Stimulated activated naive CD4-positive, alpha-beta T cell (primary cell): ENCODE measurements around the gene CORO2A.
"Not testable (repeated sequence)": the region's sequence is repeated elsewhere in the genome, so short reads cannot be mapped to it uniquely, and the experiment has no call there.

Experiments
- DNase-seq, 6 experiments: peaks; one replicate each; lab custom pipeline; 2025; lab: John Stamatoyannopoulos, UW

Gene CORO2A

GRCh38 chr9:98191671-98192502 is 550 bp downstream of the CORO2A start:
- DNase-seq, result peak; percentile 9 to 38 (median 26)

GRCh38 chr9:98191181-98191608 is 1.2 kb downstream of the CORO2A start:
- DNase-seq, result no peak

- DNase-seq, result no peak
Observed at GRCh38 chr9:98190757-98191105, 1.7 kb downstream of the CORO2A start.

GRCh38 chr9:98189412-98189811 is 3.0 kb downstream of the CORO2A start:
- no peak for DNase-seq

GRCh38 chr9:98187926-98188325 is 4.5 kb downstream of the CORO2A start:
- DNase-seq, result no peak

- DNase-seq, result no peak
Observed at GRCh38 chr9:98186236-98186635, 6.2 kb downstream of the CORO2A start.

- no peak for DNase-seq
Observed at GRCh38 chr9:98185611-98186171, 6.7 kb downstream of the CORO2A start.

- no peak for DNase-seq
Observed at GRCh38 chr9:98185021-98185567, 7.3 kb downstream of the CORO2A start.

- no peak for DNase-seq
Observed at GRCh38 chr9:98184326-98184725, 8.1 kb downstream of the CORO2A start.

GRCh38 chr9:98182889-98183599 is 9.4 kb downstream of the CORO2A start:
- no peak for DNase-seq

- DNase-seq, result no peak
Observed at GRCh38 chr9:98182069-98182820, 10.2 kb downstream of the CORO2A start.

GRCh38 chr9:98181746-98182068 is 10.7 kb downstream of the CORO2A start:
- DNase-seq, result no peak

GRCh38 chr9:98180996-98181395 is 11.4 kb downstream of the CORO2A start:
- DNase-seq, result no peak

GRCh38 chr9:98178874-98179850 is 13.3 kb downstream of the CORO2A start:
- DNase-seq, result no peak

- no peak for DNase-seq
Observed at GRCh38 chr9:98176391-98177259, 15.8 kb downstream of the CORO2A start.

- DNase-seq, result no peak
Observed at GRCh38 chr9:98175762-98176161, 16.7 kb downstream of the CORO2A start.

- DNase-seq, result no peak
Observed at GRCh38 chr9:98175028-98175569, 17.3 kb downstream of the CORO2A start.

GRCh38 chr9:98174502-98174918 is 17.9 kb downstream of the CORO2A start:
- DNase-seq, result not testable (repeated sequence)

GRCh38 chr9:98173181-98173580 is 19.3 kb downstream of the CORO2A start:
- no peak for DNase-seq

- DNase-seq, result no peak
Observed at GRCh38 chr9:98172604-98173003, 19.8 kb downstream of the CORO2A start.
